GM12801 (cell line): Measurements from ENCODE around the gene ABLIM3.

ENCODE experiments used
- TF ChIP-seq, protein P1 (sequence below): IDR thresholded peaks from one replicate; pipeline ENCODE4 v1.5.1; 2011; ENCODE audit warnings: control low read depth; ENCODE audit not compliant: insufficient read length; ENCODE audit errors: extremely low read depth

Gene ABLIM3

DNA sequence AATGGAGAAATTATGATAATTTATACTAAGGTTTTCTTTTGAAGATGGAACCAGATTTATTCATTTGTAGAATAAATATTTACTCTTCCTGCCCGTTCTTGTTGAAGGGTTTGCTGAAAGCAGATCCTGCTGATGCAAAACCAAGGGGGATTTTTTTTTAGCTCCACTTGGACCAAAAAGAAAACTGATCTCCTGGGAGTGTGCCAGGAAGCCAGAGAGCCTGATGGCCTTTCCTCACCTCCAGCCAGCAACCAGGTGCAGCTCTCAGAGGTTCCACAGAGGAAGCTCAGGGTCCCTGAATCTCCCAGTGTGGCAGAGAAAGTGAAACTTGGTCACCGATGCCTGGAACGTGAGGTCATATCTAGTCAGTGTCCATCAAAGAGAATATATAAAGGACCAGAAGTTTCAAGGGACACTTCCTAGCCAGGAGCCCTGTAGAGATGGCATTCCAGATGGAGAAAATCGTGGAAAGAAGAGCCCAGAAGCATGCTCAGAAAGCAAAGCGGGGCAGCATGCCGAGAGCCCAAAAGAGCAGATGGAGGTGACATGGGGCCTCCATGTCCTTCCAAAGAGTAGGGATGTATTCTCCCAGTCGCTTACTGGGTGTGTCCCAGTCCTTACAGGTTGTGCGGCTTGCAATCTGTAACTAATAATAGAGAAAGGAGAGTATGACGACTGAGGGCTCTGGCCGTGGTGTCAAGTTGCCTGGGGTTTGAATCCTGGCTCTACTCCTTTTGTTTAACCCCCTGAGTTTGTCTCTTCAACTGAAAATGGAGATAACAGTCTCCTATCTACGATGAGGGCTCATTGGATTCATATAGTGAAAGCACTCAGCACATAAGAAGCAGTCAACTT, 142.6 kb downstream of the ABLIM3 start:
- TF ChIP-seq, protein P1, sequence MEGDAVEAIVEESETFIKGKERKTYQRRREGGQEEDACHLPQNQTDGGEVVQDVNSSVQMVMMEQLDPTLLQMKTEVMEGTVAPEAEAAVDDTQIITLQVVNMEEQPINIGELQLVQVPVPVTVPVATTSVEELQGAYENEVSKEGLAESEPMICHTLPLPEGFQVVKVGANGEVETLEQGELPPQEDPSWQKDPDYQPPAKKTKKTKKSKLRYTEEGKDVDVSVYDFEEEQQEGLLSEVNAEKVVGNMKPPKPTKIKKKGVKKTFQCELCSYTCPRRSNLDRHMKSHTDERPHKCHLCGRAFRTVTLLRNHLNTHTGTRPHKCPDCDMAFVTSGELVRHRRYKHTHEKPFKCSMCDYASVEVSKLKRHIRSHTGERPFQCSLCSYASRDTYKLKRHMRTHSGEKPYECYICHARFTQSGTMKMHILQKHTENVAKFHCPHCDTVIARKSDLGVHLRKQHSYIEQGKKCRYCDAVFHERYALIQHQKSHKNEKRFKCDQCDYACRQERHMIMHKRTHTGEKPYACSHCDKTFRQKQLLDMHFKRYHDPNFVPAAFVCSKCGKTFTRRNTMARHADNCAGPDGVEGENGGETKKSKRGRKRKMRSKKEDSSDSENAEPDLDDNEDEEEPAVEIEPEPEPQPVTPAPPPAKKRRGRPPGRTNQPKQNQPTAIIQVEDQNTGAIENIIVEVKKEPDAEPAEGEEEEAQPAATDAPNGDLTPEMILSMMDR = no peak

DNA sequence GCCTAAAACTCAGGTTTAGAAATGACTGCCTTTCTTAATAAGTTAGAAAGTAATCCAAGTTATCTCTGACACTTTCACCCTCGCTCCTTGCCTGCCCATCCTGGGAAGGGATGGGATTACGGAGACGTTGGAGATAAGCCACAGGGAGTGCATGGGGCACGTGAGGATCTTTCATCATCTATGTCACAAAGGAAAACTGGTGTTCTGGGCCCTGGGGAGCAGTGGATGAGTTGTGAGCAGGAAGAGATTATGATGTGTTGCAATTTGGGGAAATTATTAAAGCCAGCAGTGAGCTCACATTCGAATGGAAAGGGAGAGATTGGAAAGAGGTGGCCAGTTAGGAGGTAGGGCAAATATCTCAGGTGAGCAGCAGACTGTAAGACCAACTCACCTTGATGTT, 143.2 kb downstream of the ABLIM3 start:
- TF ChIP-seq, protein P1 = no peak

DNA sequence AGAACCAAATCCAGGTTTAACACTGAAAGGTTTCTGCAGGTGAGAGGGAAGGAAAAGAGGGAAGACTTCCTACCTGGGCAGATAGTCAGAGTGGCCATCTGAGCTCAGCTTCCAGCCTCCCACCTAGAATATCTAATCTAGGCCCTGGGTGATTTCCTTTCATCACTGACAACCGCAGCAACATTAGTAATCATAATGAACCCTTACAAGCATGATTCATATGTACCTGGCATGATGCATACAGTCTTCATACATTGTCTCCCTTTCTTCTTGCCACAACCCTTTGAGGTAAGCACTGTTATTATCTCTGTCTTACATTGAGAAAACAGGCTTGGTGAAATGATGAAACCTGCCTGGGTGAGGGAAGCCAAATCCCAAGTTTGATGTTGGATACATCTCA, 143.9 kb downstream of the ABLIM3 start:
- TF ChIP-seq, protein P1 = no peak

DNA sequence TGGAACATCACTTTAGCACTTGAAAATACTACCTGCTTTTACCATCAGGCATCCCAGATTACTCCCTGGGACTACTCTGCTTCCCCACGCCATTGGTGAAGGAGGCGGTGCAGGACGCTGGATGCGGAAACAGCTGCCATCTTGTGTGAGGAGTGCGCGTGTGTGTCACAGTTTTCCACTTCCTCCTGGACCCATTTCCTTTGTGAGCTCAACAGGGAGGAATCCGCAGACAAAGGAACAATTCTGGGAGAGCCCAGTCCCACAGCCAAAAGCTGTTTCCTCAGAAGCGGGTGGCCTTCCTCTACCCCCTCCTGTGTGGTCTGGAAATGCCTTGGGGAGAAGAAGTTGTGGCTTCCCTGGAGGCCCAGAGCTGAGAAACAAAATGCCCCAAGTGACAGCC, 147.1 kb downstream of the ABLIM3 start:
- TF ChIP-seq, protein P1 = no peak

DNA sequence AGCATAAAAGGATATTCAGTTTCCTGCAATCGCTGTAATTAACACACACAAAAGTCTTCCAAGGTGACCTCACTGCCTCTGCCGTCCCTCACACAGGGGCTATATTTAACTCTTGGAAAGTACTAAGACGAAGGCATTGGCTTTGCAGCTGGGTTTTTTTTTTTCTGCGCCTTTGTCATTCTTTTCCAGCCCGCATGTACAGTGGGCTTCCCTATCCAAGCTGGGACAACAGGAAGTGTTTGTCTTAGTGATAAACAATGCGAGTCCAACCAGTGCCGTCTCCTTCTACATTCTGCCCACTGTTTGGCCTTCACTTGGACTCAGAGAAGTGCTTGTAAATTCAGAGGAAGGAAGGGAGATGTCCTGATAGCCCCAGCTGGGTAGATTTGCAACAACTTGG, 148.0 kb downstream of the ABLIM3 start:
- TF ChIP-seq, protein P1 = no peak

DNA sequence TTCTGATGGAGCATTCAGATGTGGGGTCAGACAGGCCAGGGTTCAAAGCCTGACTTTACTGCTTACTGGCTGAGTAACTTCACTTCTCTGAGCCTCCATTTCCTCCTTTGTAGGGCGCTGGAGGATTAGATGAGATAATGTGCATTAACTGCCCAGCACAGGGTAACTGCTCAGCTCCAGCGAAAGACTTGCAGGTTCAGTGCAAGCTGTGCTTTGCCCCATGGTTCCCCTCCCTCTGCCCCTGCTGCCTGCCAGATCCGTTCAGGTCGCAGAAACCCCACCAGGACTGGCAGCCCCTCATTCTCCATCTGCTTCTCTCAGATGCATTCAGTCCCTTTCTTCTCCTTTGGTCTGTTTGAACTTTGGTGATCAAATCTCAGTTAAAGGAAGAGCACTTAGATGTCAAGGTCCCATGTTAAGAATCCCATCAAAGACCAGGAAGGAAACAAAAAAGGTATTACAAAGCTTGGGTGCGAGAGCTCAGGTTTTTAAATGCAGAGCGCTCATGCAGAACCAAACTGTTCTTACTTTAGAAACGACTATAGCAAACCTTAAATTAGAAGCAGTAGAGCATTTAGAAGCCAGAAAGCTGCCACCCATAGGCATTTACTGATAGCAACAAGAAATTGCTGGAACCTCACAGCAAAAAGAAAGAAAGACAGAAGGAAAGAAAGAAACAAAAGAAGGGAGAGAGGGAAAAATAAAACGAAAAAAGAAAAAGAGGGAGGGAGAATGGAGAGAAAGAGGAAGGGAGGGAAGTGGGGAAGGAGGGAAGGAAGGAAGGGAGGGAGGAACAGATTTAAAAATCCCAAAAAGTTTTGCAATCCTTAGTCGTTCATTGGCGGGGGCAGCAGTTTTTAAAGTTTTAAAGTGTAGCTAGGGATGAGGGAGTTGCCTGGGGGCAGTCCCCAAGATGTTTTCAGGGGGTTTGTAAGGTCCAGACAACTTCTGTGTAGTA, 153.9 kb downstream of the ABLIM3 start:
- TF ChIP-seq, protein P1 = no peak

DNA sequence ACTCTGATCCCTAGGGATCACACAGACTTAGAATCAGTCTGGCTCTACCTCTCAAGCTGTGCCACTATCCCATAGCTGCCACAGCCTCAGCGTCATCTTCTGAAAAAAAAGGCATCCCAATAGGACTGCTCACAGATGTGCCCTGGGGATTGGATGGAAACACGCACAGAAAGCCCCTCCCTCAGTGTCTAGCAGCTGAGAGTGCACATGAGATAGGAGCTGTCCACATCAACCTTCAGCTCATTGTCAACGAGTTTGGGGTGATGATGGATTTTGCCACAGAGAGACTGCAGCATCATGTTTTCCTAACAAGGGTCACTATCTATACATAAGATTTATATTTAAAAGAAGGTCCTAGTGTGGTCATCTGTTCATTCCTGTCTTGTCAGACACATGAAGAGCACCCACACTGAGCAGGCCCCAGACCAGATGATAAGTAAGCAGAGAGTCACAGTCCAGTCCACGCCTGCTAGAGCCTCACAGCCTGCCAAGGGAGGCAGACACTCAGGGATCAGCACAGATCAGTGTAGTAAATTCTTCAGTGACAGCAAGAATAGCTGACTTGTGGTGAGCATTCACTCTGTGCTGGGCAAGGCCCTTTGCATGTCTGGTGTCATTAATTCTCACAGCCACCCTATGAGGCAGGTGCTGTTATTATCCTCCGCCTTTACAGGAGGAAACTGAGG, 156.2 kb downstream of the ABLIM3 start:
- TF ChIP-seq, protein P1 = no peak
